Right atrium auricular region (tissue), 2 donors: ENCODE measurements around the gene ABCC2. TPM values are rescaled to one million over a fixed set of nuclear protein-coding genes. Genes with fewer than 3 reads are reported as not detected.

Experiments
- DNase-seq: peaks from one replicate; pipeline ENCODE4 v3.0.0-alpha.2; 2019; ENCODE audit warnings: low spot score
- H3K27ac ChIP-seq, 2 donors: fragments of 200-600 bp; sonication (generic); 1 replicate in 1 of 2; 2 replicates in 1 of 2; pipeline ENCODE4 v1.5.1; 2016 to 2019
- H3K27me3 ChIP-seq, 2 donors: fragments of 200-600 bp; sonication (generic); one replicate each; pipeline versions ENCODE4 v1.5.1 to v1.6.0; 2017 to 2019
- H3K36me3 ChIP-seq: fragments of 200-600 bp; sonication (generic); one replicate; pipeline ENCODE4 v1.5.1; 2016
- H3K4me1 ChIP-seq, 2 donors: fragments of 200-600 bp; sonication (generic); one replicate each; pipeline versions ENCODE4 v1.5.1 to v1.6.0; 2017 to 2019
- H3K4me3 ChIP-seq, 2 donors: fragments of 200-600 bp; sonication (generic); 1 replicate in 1 of 2; 2 replicates in 1 of 2; pipeline ENCODE4 v1.5.1; 2017 to 2019; ENCODE audit warnings: mild to moderate bottlenecking in 1 of 2, moderate library complexity in 1 of 2
- H3K9me3 ChIP-seq, 2 donors: fragments of 200-600 bp; sonication (generic); one replicate each; pipeline ENCODE4 v1.5.1; 2019
- CTCF ChIP-seq, 2 donors: fragments of 200-600 bp; sonication (generic); IDR thresholded peaks; one replicate each; pipeline ENCODE4 v1.5.1; 2019; ENCODE audit warnings: antibody characterized with exemption in 2 of 2
- total RNA-seq, 2 donors: library from RNA; depleted of rRNA; stranded (reverse); fragments of >200 nt; gene quantifications; one replicate each; pipeline ENCODE4 v1.1.0, GENCODE V29; 2016

Gene ABCC2
- total RNA-seq, 2 donors from 2014 or later = 0.15 to 0.28 TPM

GRCh38 chr10:99793819-99794218 lies 11.4 kb downstream of the ABCC2 start:
- no peak for TF ChIP-seq CTCF (IDR thresholded peaks at IDR 0.05)
- H3K9me3 ChIP-seq = no peaks in the 10 kb centered on the region
- H3K4me1 ChIP-seq = no peaks in the 10 kb centered on the region
- DNase-seq = no peak
- H3K36me3 ChIP-seq = no peaks in the 10 kb centered on the region
- H3K27me3 ChIP-seq = no peaks in the 10 kb centered on the region
- H3K27ac ChIP-seq = no peak overlapping the region
- H3K4me3 ChIP-seq = no peak overlapping the region

GRCh38 chr10:99796928-99797327 lies 14.5 kb downstream of the ABCC2 start:
- Histone ChIP-seq H3K36me3 (no peaks in the 10 kb centered on the region), H3K27ac (no peak overlapping the region), H3K27me3 (no peaks in the 10 kb centered on the region), H3K9me3 (no peaks in the 10 kb centered on the region), H3K4me1 (no peaks in the 10 kb centered on the region), H3K4me3 (no peak overlapping the region)
- no peak for TF ChIP-seq CTCF (IDR thresholded peaks at IDR 0.05)
- DNase-seq = no peak

- H3K27me3 ChIP-seq = no peaks in the 10 kb centered on the region
- no peaks in the 10 kb centered on the region for H3K36me3 ChIP-seq
- no peak for DNase-seq
- no peak overlapping the region for H3K4me3 ChIP-seq
- TF ChIP-seq CTCF (IDR thresholded peaks at IDR 0.05) = no peak
- no peaks in the 10 kb centered on the region for H3K9me3 ChIP-seq
- H3K4me1 ChIP-seq = no peaks in the 10 kb centered on the region
- H3K27ac ChIP-seq = no peak overlapping the region
These were observed 15.6 kb downstream of the ABCC2 start for GRCh38 chr10:99798031-99798430.

GRCh38 chr10:99798920-99799319 lies 16.5 kb downstream of the ABCC2 start:
- TF ChIP-seq CTCF (IDR thresholded peaks at IDR 0.05) = no peak
- H3K4me1 ChIP-seq = no peaks in the 10 kb centered on the region
- DNase-seq = no peak
- no peaks in the 10 kb centered on the region for H3K9me3 ChIP-seq
- no peak overlapping the region for H3K4me3 ChIP-seq
- no peak overlapping the region for H3K27ac ChIP-seq
- no peaks in the 10 kb centered on the region for H3K36me3 ChIP-seq
- no peaks in the 10 kb centered on the region for H3K27me3 ChIP-seq

GRCh38 chr10:99799613-99800012 lies 17.2 kb downstream of the ABCC2 start:
- DNase-seq = no peak
- Histone ChIP-seq H3K27ac (no peak overlapping the region), H3K36me3 (no peaks in the 10 kb centered on the region), H3K9me3 (no peaks in the 10 kb centered on the region), H3K27me3 (no peaks in the 10 kb centered on the region), H3K4me3 (no peak overlapping the region), H3K4me1 (no peaks in the 10 kb centered on the region)
- no peak for TF ChIP-seq CTCF (IDR thresholded peaks at IDR 0.05)

GRCh38 chr10:99804471-99804870 lies 22.0 kb downstream of the ABCC2 start:
- no peak overlapping the region for H3K27ac ChIP-seq
- no peak overlapping the region for H3K4me3 ChIP-seq
- no peaks in the 10 kb centered on the region for H3K4me1 ChIP-seq
- no peaks in the 10 kb centered on the region for H3K9me3 ChIP-seq
- no peak for TF ChIP-seq CTCF (IDR thresholded peaks at IDR 0.05)
- H3K27me3 ChIP-seq = no peaks in the 10 kb centered on the region
- no peak for DNase-seq
- H3K36me3 ChIP-seq = no peaks in the 10 kb centered on the region
